Measurements from ENCODE around the gene TNS1.

TNS1 gene

DNA sequence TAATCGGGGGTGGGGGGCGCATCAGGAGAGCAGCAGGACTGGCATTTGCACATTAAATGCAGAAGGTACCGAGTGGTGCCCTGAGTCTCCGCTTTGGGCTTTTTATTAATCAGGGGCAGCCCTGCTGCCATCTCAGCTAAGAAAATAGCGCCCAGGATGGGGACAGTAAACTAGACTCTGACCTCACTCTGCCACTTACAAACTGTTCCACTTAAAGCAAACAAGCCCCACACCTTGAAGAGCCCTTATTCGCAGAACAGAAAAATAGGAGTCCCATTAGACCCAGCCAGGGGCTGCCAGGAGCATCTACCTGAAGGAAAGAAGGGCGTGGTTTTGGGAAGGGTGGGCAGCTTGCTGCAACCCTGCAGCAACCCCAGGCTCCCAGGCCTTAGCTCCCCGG is 165.3 kb downstream of the TNS1 start:
- TF ChIP-seq, protein P1, sequence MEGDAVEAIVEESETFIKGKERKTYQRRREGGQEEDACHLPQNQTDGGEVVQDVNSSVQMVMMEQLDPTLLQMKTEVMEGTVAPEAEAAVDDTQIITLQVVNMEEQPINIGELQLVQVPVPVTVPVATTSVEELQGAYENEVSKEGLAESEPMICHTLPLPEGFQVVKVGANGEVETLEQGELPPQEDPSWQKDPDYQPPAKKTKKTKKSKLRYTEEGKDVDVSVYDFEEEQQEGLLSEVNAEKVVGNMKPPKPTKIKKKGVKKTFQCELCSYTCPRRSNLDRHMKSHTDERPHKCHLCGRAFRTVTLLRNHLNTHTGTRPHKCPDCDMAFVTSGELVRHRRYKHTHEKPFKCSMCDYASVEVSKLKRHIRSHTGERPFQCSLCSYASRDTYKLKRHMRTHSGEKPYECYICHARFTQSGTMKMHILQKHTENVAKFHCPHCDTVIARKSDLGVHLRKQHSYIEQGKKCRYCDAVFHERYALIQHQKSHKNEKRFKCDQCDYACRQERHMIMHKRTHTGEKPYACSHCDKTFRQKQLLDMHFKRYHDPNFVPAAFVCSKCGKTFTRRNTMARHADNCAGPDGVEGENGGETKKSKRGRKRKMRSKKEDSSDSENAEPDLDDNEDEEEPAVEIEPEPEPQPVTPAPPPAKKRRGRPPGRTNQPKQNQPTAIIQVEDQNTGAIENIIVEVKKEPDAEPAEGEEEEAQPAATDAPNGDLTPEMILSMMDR (IDR thresholded peaks at IDR 0.05; ENCODE audit: low read depth, low read length) = no peak
- no peak for DNase-seq (ENCODE audit: extremely low read depth, low read depth)

DNA sequence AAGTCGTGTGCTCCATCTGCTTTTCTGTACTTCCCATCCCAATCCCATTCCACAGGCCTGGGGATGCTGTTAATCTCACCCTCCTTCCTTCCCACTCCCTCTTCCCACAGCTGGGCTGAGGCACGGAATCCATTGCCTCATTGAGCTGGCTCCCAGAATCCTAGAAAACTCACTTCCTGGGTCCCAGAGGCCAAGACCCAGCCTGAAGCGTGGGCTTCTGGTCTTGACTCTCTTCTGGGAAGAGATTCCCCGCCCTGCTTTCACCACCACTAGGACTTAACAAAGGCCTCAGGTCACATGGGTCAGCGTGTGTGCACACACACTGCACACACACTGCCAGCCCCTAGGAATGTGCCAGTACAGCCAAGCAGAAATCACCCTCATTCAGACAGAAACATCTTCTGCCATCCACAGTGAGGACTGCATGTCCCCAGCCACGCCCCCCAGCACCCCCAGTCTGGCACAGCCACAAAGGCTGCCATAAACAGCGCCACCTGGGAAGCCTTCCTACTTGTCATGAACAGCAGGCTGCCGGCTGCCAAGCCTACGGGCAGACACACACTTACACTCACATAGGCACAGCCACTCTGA is 165.8 kb downstream of the TNS1 start:
- TF ChIP-seq, protein P1 (IDR thresholded peaks at IDR 0.05; ENCODE audit: low read depth, low read length) = peak; percentile 38
- DNase-seq (ENCODE audit: extremely low read depth, low read depth) = peak; percentile 52

DNA sequence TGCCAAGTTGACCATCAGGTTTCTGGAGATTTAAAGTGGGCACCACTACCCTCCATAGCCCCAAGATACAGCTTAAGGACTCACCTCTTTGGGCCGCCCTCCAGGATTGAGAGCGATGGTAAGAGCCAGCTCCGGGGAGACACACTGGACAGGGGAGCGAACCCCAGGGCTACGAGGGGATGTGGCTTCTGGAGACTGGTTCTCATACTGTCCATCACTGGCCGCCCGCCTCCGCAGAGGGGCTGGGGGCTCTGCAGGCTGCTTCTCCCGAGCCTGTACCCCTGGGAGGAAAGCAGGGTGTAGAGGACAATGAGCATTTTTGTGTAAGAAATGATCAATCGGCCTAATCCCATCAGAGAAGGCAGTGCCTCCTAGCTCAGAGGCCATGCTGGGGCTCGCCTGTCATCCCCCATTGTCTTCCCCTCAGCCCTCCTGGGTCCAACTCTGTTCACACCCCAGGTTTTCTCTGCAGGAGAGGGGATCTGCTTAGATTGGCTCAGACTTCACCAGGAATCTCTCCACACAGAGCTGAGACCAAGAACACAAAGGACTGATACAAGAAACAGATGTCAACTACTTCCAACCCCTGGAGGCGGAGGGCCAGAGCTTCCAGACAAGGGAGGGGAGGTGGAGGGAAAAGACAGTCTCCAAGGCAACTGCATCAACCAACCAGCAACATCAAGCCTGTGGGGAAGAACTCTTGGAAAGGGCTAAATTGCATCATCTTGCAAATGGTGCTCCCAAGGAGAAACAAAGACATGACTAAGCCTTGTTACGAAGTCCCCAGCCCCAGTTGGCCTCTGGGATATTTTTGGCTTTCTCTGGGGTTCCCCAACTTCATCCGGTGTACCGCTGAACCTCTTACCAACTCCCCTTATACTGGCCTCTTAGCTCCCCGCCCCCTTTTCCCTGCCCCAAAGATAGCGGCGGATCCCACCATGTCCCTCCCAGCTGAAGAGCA is 166.6 kb downstream of the TNS1 start:
- DNase-seq (ENCODE audit: extremely low read depth, low read depth) = peak; percentile 98
- TF ChIP-seq, protein P1 (IDR thresholded peaks at IDR 0.05; ENCODE audit: low read depth, low read length) = no peak

GRCh38 chr2:217834744-217835513 is 167.9 kb downstream of the TNS1 start:
- DNase-seq (ENCODE audit: extremely low read depth, low read depth) = no peak
- TF ChIP-seq, protein P1 (IDR thresholded peaks at IDR 0.05; ENCODE audit: low read depth, low read length) = no peak

- TF ChIP-seq, protein P1 (IDR thresholded peaks at IDR 0.05; ENCODE audit: low read depth, low read length) = no peak
These were observed 168.7 kb downstream of the TNS1 start for GRCh38 chr2:217834057-217834620.

GRCh38 chr2:217833439-217833838 is 169.4 kb downstream of the TNS1 start:
- no peak for DNase-seq (ENCODE audit: extremely low read depth, low read depth)
- TF ChIP-seq, protein P1 (IDR thresholded peaks at IDR 0.05; ENCODE audit: low read depth, low read length) = no peak

More at GRCh38 chr2:217834057-217834620, 168.7 kb downstream of the TNS1 start:
- no peak for DNase-seq (ENCODE audit: extremely low read depth, low read depth)
